Liver (tissue), 9 donors: ENCODE results near the gene POMGNT1. TPM values are rescaled to one million over a fixed set of nuclear protein-coding genes. Genes with fewer than 3 reads are reported as not detected.

Experiments used
- DNase-seq: peaks from one replicate; pipeline ENCODE4 v3.0.0-alpha.2; 2017; ENCODE audit warnings: low spot score
- H3K27ac ChIP-seq, 2 donors: one replicate each; pipeline ENCODE4 v1.7.0; 2013; ENCODE audit warnings: inconsistent platforms in 2 of 2, low read length in 2 of 2, control low read depth in 1 of 2, low read depth in 1 of 2, mild to moderate bottlenecking in 1 of 2
- H3K27me3 ChIP-seq, 4 donors: one replicate each; pipeline versions ENCODE4 v1.6.1 to v1.7.0; 2013; ENCODE audit warnings: low read length in 3 of 4, inconsistent platforms in 1 of 4, mild to moderate bottlenecking in 1 of 4, moderate library complexity in 1 of 4; ENCODE audit not compliant: control insufficient read depth in 4 of 4, insufficient read depth in 4 of 4
- H3K36me3 ChIP-seq, 4 donors: one replicate each; pipeline versions ENCODE4 v1.6.1 to v1.7.0; 2013; ENCODE audit warnings: low read length in 3 of 4, mild to moderate bottlenecking in 3 of 4, low read depth in 1 of 4, moderate library complexity in 1 of 4; ENCODE audit not compliant: control insufficient read depth in 4 of 4, insufficient read depth in 3 of 4
- H3K4me1 ChIP-seq, 4 donors: one replicate each; pipeline versions ENCODE4 v1.6.1 to v1.7.0; 2013; ENCODE audit warnings: low read length in 3 of 4, mild to moderate bottlenecking in 3 of 4, moderate library complexity in 1 of 4; ENCODE audit not compliant: control insufficient read depth in 4 of 4, insufficient read depth in 4 of 4
- H3K4me3 ChIP-seq, 3 donors: one replicate each; pipeline versions ENCODE4 v1.6.1 to v1.7.0; 2013; ENCODE audit warnings: low read length in 3 of 3, control low read depth in 1 of 3, low read depth in 1 of 3, mild to moderate bottlenecking in 1 of 3
- H3K9ac ChIP-seq, 2 donors: one replicate each; pipeline ENCODE4 v1.7.0; 2013; ENCODE audit warnings: low read length in 2 of 2, mild to moderate bottlenecking in 2 of 2, moderate library complexity in 2 of 2, control low read depth in 1 of 2, low read depth in 1 of 2
- H3K9me3 ChIP-seq, 4 donors: one replicate each; pipeline versions ENCODE4 v1.6.1 to v1.7.0; 2013; ENCODE audit warnings: low read length in 3 of 4; ENCODE audit not compliant: control insufficient read depth in 4 of 4
- EGR1 ChIP-seq, 2 donors: IDR thresholded peaks; 2 replicates each; pipeline ENCODE4 v1.6.1; 2016 to 2018; ENCODE audit warnings: antibody characterized with exemption in 2 of 2, low read depth in 2 of 2
- FOXA1 ChIP-seq: IDR thresholded peaks from 2 replicates; pipeline ENCODE4 v1.6.1; 2016; ENCODE audit warnings: antibody characterized with exemption
- FOXA2 ChIP-seq: IDR thresholded peaks from 2 replicates; pipeline ENCODE4 v1.6.1; 2016; ENCODE audit warnings: antibody characterized with exemption
- GABPA ChIP-seq, 2 donors: IDR thresholded peaks in 1 of 2; conservative IDR thresholded peaks in 1 of 2; 2 replicates each; pipeline ENCODE4 v1.6.1; 2016; ENCODE audit warnings: antibody characterized with exemption in 2 of 2, mild to moderate bottlenecking in 1 of 2, moderate library complexity in 1 of 2
- HNF4A ChIP-seq, 2 donors: conservative IDR thresholded peaks; 2 replicates each; pipeline ENCODE4 v1.6.1; 2016; ENCODE audit warnings: antibody characterized with exemption in 2 of 2, mild to moderate bottlenecking in 2 of 2
- HNF4G ChIP-seq: IDR thresholded peaks from 2 replicates; pipeline ENCODE4 v1.6.1; 2016; ENCODE audit warnings: antibody characterized with exemption
- JUND ChIP-seq, 2 donors: IDR thresholded peaks; 2 replicates each; pipeline ENCODE4 v1.6.1; 2016; ENCODE audit warnings: antibody characterized with exemption in 2 of 2
- NR2F2 ChIP-seq: IDR thresholded peaks from 2 replicates; pipeline ENCODE4 v1.6.1; 2016; ENCODE audit warnings: antibody characterized with exemption
- RAD21 ChIP-seq, 2 donors: IDR thresholded peaks; 2 replicates each; pipeline ENCODE4 v1.6.1; 2016; ENCODE audit warnings: antibody characterized with exemption in 2 of 2, mild to moderate bottlenecking in 2 of 2
- RXRA ChIP-seq, 2 donors: IDR thresholded peaks; 2 replicates each; pipeline ENCODE4 v1.6.1; 2017 to 2018; ENCODE audit warnings: antibody characterized with exemption in 2 of 2, mild to moderate bottlenecking in 1 of 2
- SP1 ChIP-seq: IDR thresholded peaks from 2 replicates; pipeline ENCODE4 v1.6.1; 2018; ENCODE audit warnings: antibody characterized with exemption, mild to moderate bottlenecking
- TAF1 ChIP-seq: conservative IDR thresholded peaks from 2 replicates; pipeline ENCODE4 v1.6.1; 2016; ENCODE audit warnings: antibody characterized with exemption, mild to moderate bottlenecking
- YY1 ChIP-seq: IDR thresholded peaks from 2 replicates; pipeline ENCODE4 v1.6.1; 2016; ENCODE audit warnings: antibody characterized with exemption, mild to moderate bottlenecking
- WGBS: extraction: QIAGEN DNeasy Blood & Tissue Kit; methylation state at CpG from one replicate; pipeline ENCODE4 v1.1.7; 2013; 5-methylcytosine and 5-hydroxymethylcytosine counted together
- polyA plus RNA-seq, 2 donors: library from polyadenylated mRNA; stranded (reverse) in 1 of 2; unstranded in 1 of 2; fragments of 200-250 nt in 1 of 2; fragments of >200 nt in 1 of 2; fragmentation: Nextera tagmentation in 1 of 2; extraction: Ambion mirVana in 1 of 2; gene quantifications; one replicate each; pipeline versions ENCODE4 v1.2.1 to v1.2.3, GENCODE V29; 2013 to 2015
- total RNA-seq, 2 donors: library from RNA; depleted of rRNA; stranded (reverse); fragments of >200 nt; gene quantifications; one replicate each; pipeline ENCODE4 v1.2.3, GENCODE V29; 2014
- TF ChIP-seq, protein P1 (sequence below): IDR thresholded peaks from 2 replicates; pipeline ENCODE4 v1.6.1; 2016; ENCODE audit warnings: antibody characterized with exemption
- TF ChIP-seq, protein P2 (sequence below): IDR thresholded peaks from 2 replicates; pipeline ENCODE4 v1.6.1; 2016; ENCODE audit warnings: antibody characterized with exemption, mild to moderate bottlenecking
- TF ChIP-seq, protein P3 (sequence below): IDR thresholded peaks from 2 replicates; pipeline ENCODE4 v1.6.1; 2016; ENCODE audit warnings: antibody characterized with exemption
- TF ChIP-seq, protein P4 (sequence below): IDR thresholded peaks from 2 replicates; pipeline ENCODE4 v1.6.1; 2016; ENCODE audit warnings: antibody characterized with exemption
- TF ChIP-seq, protein P5 (sequence below): fragments of 150-350 bp; IDR thresholded peaks from 2 replicates; pipeline ENCODE4 v1.5.1; 2017; ENCODE audit warnings: improper control_type of control experiment, low read depth, low read length; ENCODE audit not compliant: missing input control
- donor health status: healthy.
- donor health status: healthy.
- donor health status: healthy.
- donor health status: healthy.
- donor health status: healthy.

Gene POMGNT1
- total and polyA plus RNA-seq, 4 donors = 10.3 to 32.0 (median 31.0) TPM

DNA sequence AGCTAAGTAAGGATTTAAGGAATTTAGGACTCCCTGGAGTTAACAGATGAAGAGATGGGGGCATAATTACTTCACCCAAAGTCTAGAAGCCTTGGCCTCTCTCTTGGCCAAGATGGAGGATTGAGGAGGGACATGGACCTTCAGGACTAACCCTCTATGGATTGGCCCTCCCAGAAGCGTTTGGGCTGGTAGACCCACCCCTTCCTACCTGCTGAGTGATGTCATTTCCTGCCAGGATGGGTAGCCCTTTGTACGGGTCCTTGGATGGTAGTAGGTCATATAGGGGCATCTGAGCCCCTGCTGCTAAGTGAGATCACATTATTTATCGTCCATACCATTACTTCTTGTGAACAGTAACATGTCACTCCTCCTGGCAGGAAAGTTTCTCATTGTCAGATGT, 22.6 kb upstream of the POMGNT1 start:
- Histone ChIP-seq H3K9ac (no peak overlapping the region), H3K4me1 (peaks cover 0 to 2% (median 0%) of the 10 kb centered on the region in 4 donors), H3K4me3 (no peak overlapping the region), H3K27ac (no peak overlapping the region), H3K9me3 (no peaks in the 10 kb centered on the region), H3K27me3 (no peaks in the 10 kb centered on the region), H3K36me3 (no peaks in the 10 kb centered on the region)
- no peak for DNase-seq
- TF ChIP-seq YY1 = no peak
- TF ChIP-seq, protein P1, sequence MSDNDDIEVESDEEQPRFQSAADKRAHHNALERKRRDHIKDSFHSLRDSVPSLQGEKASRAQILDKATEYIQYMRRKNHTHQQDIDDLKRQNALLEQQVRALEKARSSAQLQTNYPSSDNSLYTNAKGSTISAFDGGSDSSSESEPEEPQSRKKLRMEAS = no peak
- WGBS = 85% methylated on average over 3 of the region's 3 CpGs

DNA sequence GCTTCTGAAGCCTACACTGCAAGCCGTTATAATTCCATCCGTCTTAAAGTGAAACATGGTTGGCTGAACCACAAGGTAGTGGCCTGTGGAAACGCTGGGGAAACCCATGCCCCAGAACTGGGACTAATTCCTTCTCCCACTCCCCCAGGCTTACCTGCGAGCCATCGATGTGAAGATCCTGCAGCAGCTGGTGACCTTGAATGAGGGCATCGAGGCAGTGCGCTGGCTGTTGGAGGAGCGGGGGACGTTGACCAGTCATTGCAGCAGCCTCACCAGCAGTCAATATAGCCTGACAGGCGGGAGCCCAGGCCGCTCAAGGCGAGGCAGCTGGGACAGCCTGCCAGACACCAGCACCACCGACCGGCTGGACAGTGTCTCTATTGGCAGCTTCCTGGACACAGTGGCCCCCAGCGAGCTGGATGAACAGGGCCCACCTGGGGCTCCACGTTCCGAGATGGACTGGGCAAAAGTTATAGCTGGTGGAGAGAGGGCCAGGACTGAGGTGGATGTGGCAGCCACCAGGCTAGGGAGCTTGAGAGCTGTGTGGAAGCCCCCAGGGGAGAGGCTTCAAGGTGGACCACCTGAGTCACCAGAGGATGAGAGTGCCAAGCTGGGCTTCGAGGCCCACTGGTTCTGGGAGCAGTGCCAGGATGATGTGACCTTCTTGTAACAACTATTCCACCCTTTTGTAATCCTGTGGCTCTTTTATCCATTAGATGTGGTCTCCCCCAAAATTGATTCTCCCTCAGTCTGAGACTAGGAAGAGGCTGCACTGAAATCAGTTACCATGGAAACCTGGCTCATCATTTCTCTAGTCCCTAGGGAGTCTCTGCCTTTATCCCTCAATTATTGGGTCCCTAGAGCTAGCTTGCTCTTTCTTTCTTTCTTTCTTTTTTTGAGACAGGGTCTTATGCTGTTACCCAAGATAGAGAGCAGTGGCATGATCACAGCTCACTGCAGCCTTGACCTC, 21.6 kb upstream of the POMGNT1 start:
- peaks cover 0 to 2% (median 0%) of the 10 kb centered on the region in 4 donors for H3K4me1 ChIP-seq
- H3K9ac ChIP-seq = no peak overlapping the region
- 82% methylated on average over 18 of the region's 18 CpGs for WGBS
- H3K27me3 ChIP-seq = no peaks in the 10 kb centered on the region
- H3K36me3 ChIP-seq = no peaks in the 10 kb centered on the region
- no peak overlapping the region for H3K4me3 ChIP-seq
- no peak overlapping the region for H3K27ac ChIP-seq
- no peak for DNase-seq
- TF ChIP-seq, protein P2, sequence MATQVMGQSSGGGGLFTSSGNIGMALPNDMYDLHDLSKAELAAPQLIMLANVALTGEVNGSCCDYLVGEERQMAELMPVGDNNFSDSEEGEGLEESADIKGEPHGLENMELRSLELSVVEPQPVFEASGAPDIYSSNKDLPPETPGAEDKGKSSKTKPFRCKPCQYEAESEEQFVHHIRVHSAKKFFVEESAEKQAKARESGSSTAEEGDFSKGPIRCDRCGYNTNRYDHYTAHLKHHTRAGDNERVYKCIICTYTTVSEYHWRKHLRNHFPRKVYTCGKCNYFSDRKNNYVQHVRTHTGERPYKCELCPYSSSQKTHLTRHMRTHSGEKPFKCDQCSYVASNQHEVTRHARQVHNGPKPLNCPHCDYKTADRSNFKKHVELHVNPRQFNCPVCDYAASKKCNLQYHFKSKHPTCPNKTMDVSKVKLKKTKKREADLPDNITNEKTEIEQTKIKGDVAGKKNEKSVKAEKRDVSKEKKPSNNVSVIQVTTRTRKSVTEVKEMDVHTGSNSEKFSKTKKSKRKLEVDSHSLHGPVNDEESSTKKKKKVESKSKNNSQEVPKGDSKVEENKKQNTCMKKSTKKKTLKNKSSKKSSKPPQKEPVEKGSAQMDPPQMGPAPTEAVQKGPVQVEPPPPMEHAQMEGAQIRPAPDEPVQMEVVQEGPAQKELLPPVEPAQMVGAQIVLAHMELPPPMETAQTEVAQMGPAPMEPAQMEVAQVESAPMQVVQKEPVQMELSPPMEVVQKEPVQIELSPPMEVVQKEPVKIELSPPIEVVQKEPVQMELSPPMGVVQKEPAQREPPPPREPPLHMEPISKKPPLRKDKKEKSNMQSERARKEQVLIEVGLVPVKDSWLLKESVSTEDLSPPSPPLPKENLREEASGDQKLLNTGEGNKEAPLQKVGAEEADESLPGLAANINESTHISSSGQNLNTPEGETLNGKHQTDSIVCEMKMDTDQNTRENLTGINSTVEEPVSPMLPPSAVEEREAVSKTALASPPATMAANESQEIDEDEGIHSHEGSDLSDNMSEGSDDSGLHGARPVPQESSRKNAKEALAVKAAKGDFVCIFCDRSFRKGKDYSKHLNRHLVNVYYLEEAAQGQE = no peak
- TF ChIP-seq JUND (IDR thresholded peaks at IDR 0.05) (no peak), FOXA1 (no peak), EGR1 (IDR thresholded peaks at IDR 0.05; ENCODE audit: low read depth in 2 of 2) (no peak), FOXA2 (no peak), RXRA (IDR thresholded peaks at IDR 0.05) (no peak), RAD21 (IDR thresholded peaks at IDR 0.05) (no peak), NR2F2 (no peak), HNF4A (conservative IDR thresholded peaks at IDR 0.05) (no peak), TAF1 (no peak), HNF4G (no peak), GABPA (IDR thresholded peaks at IDR 0.05 in 1 of 2, conservative IDR thresholded peaks at IDR 0.05 in 1 of 2) (no peak), YY1 (no peak), SP1 (no peak)
- TF ChIP-seq, protein P1 = no peak
- TF ChIP-seq, protein P3, sequence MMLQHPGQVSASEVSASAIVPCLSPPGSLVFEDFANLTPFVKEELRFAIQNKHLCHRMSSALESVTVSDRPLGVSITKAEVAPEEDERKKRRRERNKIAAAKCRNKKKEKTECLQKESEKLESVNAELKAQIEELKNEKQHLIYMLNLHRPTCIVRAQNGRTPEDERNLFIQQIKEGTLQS = no peak
- TF ChIP-seq, protein P4, sequence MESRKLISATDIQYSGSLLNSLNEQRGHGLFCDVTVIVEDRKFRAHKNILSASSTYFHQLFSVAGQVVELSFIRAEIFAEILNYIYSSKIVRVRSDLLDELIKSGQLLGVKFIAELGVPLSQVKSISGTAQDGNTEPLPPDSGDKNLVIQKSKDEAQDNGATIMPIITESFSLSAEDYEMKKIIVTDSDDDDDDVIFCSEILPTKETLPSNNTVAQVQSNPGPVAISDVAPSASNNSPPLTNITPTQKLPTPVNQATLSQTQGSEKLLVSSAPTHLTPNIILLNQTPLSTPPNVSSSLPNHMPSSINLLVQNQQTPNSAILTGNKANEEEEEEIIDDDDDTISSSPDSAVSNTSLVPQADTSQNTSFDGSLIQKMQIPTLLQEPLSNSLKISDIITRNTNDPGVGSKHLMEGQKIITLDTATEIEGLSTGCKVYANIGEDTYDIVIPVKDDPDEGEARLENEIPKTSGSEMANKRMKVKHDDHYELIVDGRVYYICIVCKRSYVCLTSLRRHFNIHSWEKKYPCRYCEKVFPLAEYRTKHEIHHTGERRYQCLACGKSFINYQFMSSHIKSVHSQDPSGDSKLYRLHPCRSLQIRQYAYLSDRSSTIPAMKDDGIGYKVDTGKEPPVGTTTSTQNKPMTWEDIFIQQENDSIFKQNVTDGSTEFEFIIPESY = no peak
- TF ChIP-seq, protein P5, sequence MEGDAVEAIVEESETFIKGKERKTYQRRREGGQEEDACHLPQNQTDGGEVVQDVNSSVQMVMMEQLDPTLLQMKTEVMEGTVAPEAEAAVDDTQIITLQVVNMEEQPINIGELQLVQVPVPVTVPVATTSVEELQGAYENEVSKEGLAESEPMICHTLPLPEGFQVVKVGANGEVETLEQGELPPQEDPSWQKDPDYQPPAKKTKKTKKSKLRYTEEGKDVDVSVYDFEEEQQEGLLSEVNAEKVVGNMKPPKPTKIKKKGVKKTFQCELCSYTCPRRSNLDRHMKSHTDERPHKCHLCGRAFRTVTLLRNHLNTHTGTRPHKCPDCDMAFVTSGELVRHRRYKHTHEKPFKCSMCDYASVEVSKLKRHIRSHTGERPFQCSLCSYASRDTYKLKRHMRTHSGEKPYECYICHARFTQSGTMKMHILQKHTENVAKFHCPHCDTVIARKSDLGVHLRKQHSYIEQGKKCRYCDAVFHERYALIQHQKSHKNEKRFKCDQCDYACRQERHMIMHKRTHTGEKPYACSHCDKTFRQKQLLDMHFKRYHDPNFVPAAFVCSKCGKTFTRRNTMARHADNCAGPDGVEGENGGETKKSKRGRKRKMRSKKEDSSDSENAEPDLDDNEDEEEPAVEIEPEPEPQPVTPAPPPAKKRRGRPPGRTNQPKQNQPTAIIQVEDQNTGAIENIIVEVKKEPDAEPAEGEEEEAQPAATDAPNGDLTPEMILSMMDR = no peak
- no peaks in the 10 kb centered on the region for H3K9me3 ChIP-seq
